OCI-LY7 (cell line): ENCODE data around the gene NFATC2. TPM values are rescaled to one million over a fixed set of nuclear protein-coding genes. Genes with fewer than 3 reads are reported as not detected.

Source experiments
- BruUV-seq: library from RNA; stranded (reverse); fragments of 400-500 nt; replicated peaks from 2 replicates; lab custom pipeline; 2021; lab: Mats Ljungman, UMichigan
- CTCF ChIA-PET: fragments of 300-600 bp; sonication (Branson Sonifier 250); formaldehyde crosslinking; loops from one replicate; lab custom pipeline; 2022; ENCODE audit warnings: antibody characterized with exemption; ENCODE audit not compliant: unreplicated experiment; lab: Charles Lee
- POLR2A ChIA-PET: fragments of 300-600 bp; sonication (Branson Sonifier 250); formaldehyde crosslinking; loops from one replicate; lab custom pipeline; 2022; ENCODE audit warnings: antibody characterized with exemption; lab: Charles Lee
- DNase-seq: peaks from one replicate; pipeline ENCODE4 v3.0.0-alpha.2; 2015; ENCODE audit warnings: low spot score
- H2AFZ ChIP-seq: fragments of 200-600 bp; sonication (generic), shearing (Covaris generic); 2 replicates; pipeline ENCODE4 v1.6.1; 2014; ENCODE audit warnings: mild to moderate bottlenecking, antibody characterized with exemption, low read length, moderate library complexity
- H3K27ac ChIP-seq: fragments of 200-600 bp; sonication (generic); 2 replicates; pipeline ENCODE4 v1.5.1; 2014; ENCODE audit warnings: mixed run types, low read depth, mild to moderate bottlenecking, moderate library complexity, low read length, inconsistent platforms; ENCODE audit not compliant: poor library complexity, severe bottlenecking
- H3K36me3 ChIP-seq: fragments of 200-600 bp; sonication (generic); 2 replicates; pipeline ENCODE4 v1.6.1; 2014; ENCODE audit warnings: mild to moderate bottlenecking, antibody characterized with exemption, low read length, moderate library complexity, mixed read lengths; ENCODE audit not compliant: insufficient read depth
- H3K4me1 ChIP-seq: fragments of 200-600 bp; sonication (generic); 2 replicates; pipeline ENCODE4 v1.5.1; 2014; ENCODE audit warnings: mild to moderate bottlenecking, low read length; ENCODE audit not compliant: insufficient read depth, poor library complexity, severe bottlenecking
- H3K4me2 ChIP-seq: fragments of 200-600 bp; sonication (generic); 2 replicates; pipeline ENCODE4 v1.6.1; 2014; ENCODE audit warnings: mild to moderate bottlenecking, low read length
- H3K4me3 ChIP-seq: fragments of 200-600 bp; sonication (generic); 2 replicates; pipeline ENCODE4 v1.5.1; 2014; ENCODE audit warnings: mild to moderate bottlenecking, low read depth, low read length; ENCODE audit not compliant: poor library complexity, severe bottlenecking
- H3K79me2 ChIP-seq: fragments of 200-600 bp; sonication (generic); 2 replicates; pipeline ENCODE4 v1.6.1; 2016; ENCODE audit warnings: low read depth, mild to moderate bottlenecking, low read length, moderate library complexity, mixed read lengths; ENCODE audit not compliant: insufficient read depth
- H3K9me2 ChIP-seq: fragments of 200-600 bp; sonication (generic); 2 replicates; pipeline ENCODE4 v1.6.1; 2016; ENCODE audit warnings: mild to moderate bottlenecking, low read length, mixed read lengths; ENCODE audit not compliant: insufficient read depth
- H3K9me3 ChIP-seq: fragments of 200-600 bp; sonication (generic); 2 replicates; pipeline ENCODE4 v1.6.1; 2014; ENCODE audit warnings: mild to moderate bottlenecking, mixed run types, low read length, mixed read lengths
- H4K20me1 ChIP-seq: fragments of 200-600 bp; sonication (generic); 2 replicates; pipeline ENCODE4 v1.6.1; 2014; ENCODE audit warnings: mild to moderate bottlenecking, antibody characterized with exemption, low read length, moderate library complexity, mixed read lengths; ENCODE audit not compliant: insufficient read depth
- CTCF ChIP-seq: fragments of 200-600 bp; sonication (generic); conservative IDR thresholded peaks from 2 replicates; pipeline ENCODE4 v1.5.1; 2014; ENCODE audit warnings: mild to moderate bottlenecking, antibody characterized with exemption, low read length, moderate library complexity, mixed read lengths
- EZH2phosphoT487 ChIP-seq: fragments of 200-600 bp; sonication (generic); IDR thresholded peaks from 2 replicates; pipeline ENCODE4 v1.6.1; 2018; ENCODE audit warnings: low read depth, borderline replicate concordance, mild to moderate bottlenecking, mixed run types, antibody characterized with exemption, low read length, moderate library complexity, mixed read lengths
- intact Hi-C: fragments of 100-400 bp; cut with micrococcal nuclease; formaldehyde crosslinking; loops from one replicate; pipeline ENCODE4 v1.10.0; 2022; ENCODE audit not compliant: unreplicated experiment
- total RNA-seq, 2 experiments: library from RNA; depleted of rRNA in 1 of 2; stranded (reverse); fragments of >200 nt in 1 of 2; shearing (Covaris generic) in 1 of 2; gene quantifications; 2 replicates each; pipeline ENCODE4 v1.2.3, GENCODE V29; 2014 to 2022

Gene NFATC2
- total RNA-seq, 2 experiments from 2014 or later: 12.5 to 43.8 TPM

- ChIA-PET CTCF (no interaction called here), POLR2A (interaction anchor here (0.6 to 1.6 kb wide), 4 partner anchors 9 to 1671 kb away, joined by 3 to 5 read pairs (median 3); no protein-coding TSS in a partner anchor)
- TF ChIP-seq CTCF: no peak
- no peak for TF ChIP-seq EZH2phosphoT487
- no peak for DNase-seq
- BruUV-seq: no TSS peak
- no peaks in the 10 kb centered on the region for H4K20me1 ChIP-seq
- H3K9me3 ChIP-seq: no peaks in the 10 kb centered on the region
- no peak overlapping the region for H3K4me2 ChIP-seq
- no peak overlapping the region for H2AFZ ChIP-seq
- H3K4me3 ChIP-seq: no peak overlapping the region
- peaks cover 88% of the 10 kb centered on the region for H3K36me3 ChIP-seq
- H3K27ac ChIP-seq: peak overlapping the region; percentile 36
- peaks cover 69% of the 10 kb centered on the region for H3K4me1 ChIP-seq
- no peaks in the 10 kb centered on the region for H3K9me2 ChIP-seq
- no peaks in the 10 kb centered on the region; the same call in 1 of the 2 replicates for H3K79me2 ChIP-seq
- intact Hi-C loops: no loop called here
Observed at GRCh38 chr20:51417250-51418136, 125.0 kb downstream of the NFATC2 start.

GRCh38 chr20:51416532-51417249, 125.8 kb downstream of the NFATC2 start:
- no peaks in the 10 kb centered on the region for H4K20me1 ChIP-seq
- BruUV-seq: no TSS peak
- DNase-seq: no peak
- H3K4me2 ChIP-seq: no peak overlapping the region
- no peaks in the 10 kb centered on the region for H3K9me3 ChIP-seq
- H3K79me2 ChIP-seq: no peaks in the 10 kb centered on the region; the same call in 1 of the 2 replicates
- H3K4me3 ChIP-seq: no peak overlapping the region
- intact Hi-C loops: no loop called here
- H3K27ac ChIP-seq: peak overlapping the region; percentile 36
- H2AFZ ChIP-seq: no peak overlapping the region
- H3K9me2 ChIP-seq: no peaks in the 10 kb centered on the region
- POLR2A ChIA-PET: interaction anchor here (0.6 to 2.2 kb wide), 5 partner anchors 10 to 1672 kb away, joined by 3 to 9 read pairs (median 3); no protein-coding TSS in a partner anchor
- TF ChIP-seq CTCF (no peak), EZH2phosphoT487 (no peak)
- peaks cover 75% of the 10 kb centered on the region for H3K4me1 ChIP-seq
- H3K36me3 ChIP-seq: peaks cover 88% of the 10 kb centered on the region
- CTCF ChIA-PET: no interaction called here
